Liver (tissue), 9 donors: Measurements from ENCODE around the gene XPR1. TPM values are rescaled to one million over a fixed set of nuclear protein-coding genes. Genes with fewer than 3 reads are reported as not detected.

ENCODE experiments used
- DNase-seq: peaks from one replicate; pipeline ENCODE4 v3.0.0-alpha.2; 2017; ENCODE audit warnings: low spot score
- H3K27ac ChIP-seq, 2 donors: one replicate each; pipeline ENCODE4 v1.7.0; 2013; ENCODE audit warnings: inconsistent platforms in 2 of 2, low read length in 2 of 2, control low read depth in 1 of 2, low read depth in 1 of 2, mild to moderate bottlenecking in 1 of 2
- H3K27me3 ChIP-seq, 4 donors: one replicate each; pipeline versions ENCODE4 v1.6.1 to v1.7.0; 2013; ENCODE audit warnings: low read length in 3 of 4, inconsistent platforms in 1 of 4, mild to moderate bottlenecking in 1 of 4, moderate library complexity in 1 of 4; ENCODE audit not compliant: control insufficient read depth in 4 of 4, insufficient read depth in 4 of 4
- H3K36me3 ChIP-seq, 4 donors: one replicate each; pipeline versions ENCODE4 v1.6.1 to v1.7.0; 2013; ENCODE audit warnings: low read length in 3 of 4, mild to moderate bottlenecking in 3 of 4, low read depth in 1 of 4, moderate library complexity in 1 of 4; ENCODE audit not compliant: control insufficient read depth in 4 of 4, insufficient read depth in 3 of 4
- H3K4me1 ChIP-seq, 4 donors: one replicate each; pipeline versions ENCODE4 v1.6.1 to v1.7.0; 2013; ENCODE audit warnings: low read length in 3 of 4, mild to moderate bottlenecking in 3 of 4, moderate library complexity in 1 of 4; ENCODE audit not compliant: control insufficient read depth in 4 of 4, insufficient read depth in 4 of 4
- H3K4me3 ChIP-seq, 3 donors: one replicate each; pipeline versions ENCODE4 v1.6.1 to v1.7.0; 2013; ENCODE audit warnings: low read length in 3 of 3, control low read depth in 1 of 3, low read depth in 1 of 3, mild to moderate bottlenecking in 1 of 3
- H3K9ac ChIP-seq, 2 donors: one replicate each; pipeline ENCODE4 v1.7.0; 2013; ENCODE audit warnings: low read length in 2 of 2, mild to moderate bottlenecking in 2 of 2, moderate library complexity in 2 of 2, control low read depth in 1 of 2, low read depth in 1 of 2
- H3K9me3 ChIP-seq, 4 donors: one replicate each; pipeline versions ENCODE4 v1.6.1 to v1.7.0; 2013; ENCODE audit warnings: low read length in 3 of 4; ENCODE audit not compliant: control insufficient read depth in 4 of 4
- CTCF ChIP-seq: fragments of 150-350 bp; IDR thresholded peaks from 2 replicates; pipeline ENCODE4 v1.5.1; 2017; ENCODE audit warnings: improper control_type of control experiment, low read depth, low read length; ENCODE audit not compliant: missing input control
- EGR1 ChIP-seq, 2 donors: IDR thresholded peaks; 2 replicates each; pipeline ENCODE4 v1.6.1; 2016 to 2018; ENCODE audit warnings: antibody characterized with exemption in 2 of 2, low read depth in 2 of 2
- FOXA1 ChIP-seq: IDR thresholded peaks from 2 replicates; pipeline ENCODE4 v1.6.1; 2016; ENCODE audit warnings: antibody characterized with exemption
- FOXA2 ChIP-seq: IDR thresholded peaks from 2 replicates; pipeline ENCODE4 v1.6.1; 2016; ENCODE audit warnings: antibody characterized with exemption
- GABPA ChIP-seq, 2 donors: IDR thresholded peaks in 1 of 2; conservative IDR thresholded peaks in 1 of 2; 2 replicates each; pipeline ENCODE4 v1.6.1; 2016; ENCODE audit warnings: antibody characterized with exemption in 2 of 2, mild to moderate bottlenecking in 1 of 2, moderate library complexity in 1 of 2
- HNF4A ChIP-seq, 2 donors: conservative IDR thresholded peaks; 2 replicates each; pipeline ENCODE4 v1.6.1; 2016; ENCODE audit warnings: antibody characterized with exemption in 2 of 2, mild to moderate bottlenecking in 2 of 2
- HNF4G ChIP-seq: IDR thresholded peaks from 2 replicates; pipeline ENCODE4 v1.6.1; 2016; ENCODE audit warnings: antibody characterized with exemption
- JUND ChIP-seq, 2 donors: IDR thresholded peaks; 2 replicates each; pipeline ENCODE4 v1.6.1; 2016; ENCODE audit warnings: antibody characterized with exemption in 2 of 2
- MAX ChIP-seq: IDR thresholded peaks from 2 replicates; pipeline ENCODE4 v1.6.1; 2016; ENCODE audit warnings: antibody characterized with exemption
- NR2F2 ChIP-seq: IDR thresholded peaks from 2 replicates; pipeline ENCODE4 v1.6.1; 2016; ENCODE audit warnings: antibody characterized with exemption
- RAD21 ChIP-seq, 2 donors: IDR thresholded peaks; 2 replicates each; pipeline ENCODE4 v1.6.1; 2016; ENCODE audit warnings: antibody characterized with exemption in 2 of 2, mild to moderate bottlenecking in 2 of 2
- REST ChIP-seq: IDR thresholded peaks from 2 replicates; pipeline ENCODE4 v1.6.1; 2016; ENCODE audit warnings: antibody characterized with exemption, mild to moderate bottlenecking
- RXRA ChIP-seq, 2 donors: IDR thresholded peaks; 2 replicates each; pipeline ENCODE4 v1.6.1; 2017 to 2018; ENCODE audit warnings: antibody characterized with exemption in 2 of 2, mild to moderate bottlenecking in 1 of 2
- SP1 ChIP-seq: IDR thresholded peaks from 2 replicates; pipeline ENCODE4 v1.6.1; 2018; ENCODE audit warnings: antibody characterized with exemption, mild to moderate bottlenecking
- TAF1 ChIP-seq: conservative IDR thresholded peaks from 2 replicates; pipeline ENCODE4 v1.6.1; 2016; ENCODE audit warnings: antibody characterized with exemption, mild to moderate bottlenecking
- YY1 ChIP-seq: IDR thresholded peaks from 2 replicates; pipeline ENCODE4 v1.6.1; 2016; ENCODE audit warnings: antibody characterized with exemption, mild to moderate bottlenecking
- ZBTB33 ChIP-seq: IDR thresholded peaks from 2 replicates; pipeline ENCODE4 v1.6.1; 2016; ENCODE audit warnings: antibody characterized with exemption
- WGBS: extraction: QIAGEN DNeasy Blood & Tissue Kit; methylation state at CpG from one replicate; pipeline ENCODE4 v1.1.7; 2013; 5-methylcytosine and 5-hydroxymethylcytosine counted together
- polyA plus RNA-seq, 2 donors: library from polyadenylated mRNA; stranded (reverse) in 1 of 2; unstranded in 1 of 2; fragments of 200-250 nt in 1 of 2; fragments of >200 nt in 1 of 2; fragmentation: Nextera tagmentation in 1 of 2; extraction: Ambion mirVana in 1 of 2; gene quantifications; one replicate each; pipeline versions ENCODE4 v1.2.1 to v1.2.3, GENCODE V29; 2013 to 2015
- total RNA-seq, 2 donors: library from RNA; depleted of rRNA; stranded (reverse); fragments of >200 nt; gene quantifications; one replicate each; pipeline ENCODE4 v1.2.3, GENCODE V29; 2014
- donor health status: healthy.
- donor health status: healthy.
- donor health status: healthy.
- donor health status: healthy.
- donor health status: healthy.

Gene XPR1
- total and polyA plus RNA-seq, 4 donors, result 1.8 to 14.3 (median 5.9) TPM

GRCh38 chr1:180626711-180627110, 5.1 kb upstream of the XPR1 start:
- Histone ChIP-seq H3K9ac (no peak overlapping the region), H3K36me3 (no peaks in the 10 kb centered on the region), H3K9me3 (no peaks in the 10 kb centered on the region), H3K4me1 (peaks cover 0 to 8% (median 4%) of the 10 kb centered on the region in 4 donors), H3K4me3 (no peak overlapping the region), H3K27ac (no peak overlapping the region), H3K27me3 (no peaks in the 10 kb centered on the region)
- TF ChIP-seq MAX (no peak), NR2F2 (no peak), GABPA (IDR thresholded peaks at IDR 0.05 in 1 of 2, conservative IDR thresholded peaks at IDR 0.05 in 1 of 2) (no peak), RXRA (IDR thresholded peaks at IDR 0.05) (no peak), SP1 (no peak), FOXA2 (no peak), CTCF (no peak), ZBTB33 (no peak), HNF4A (conservative IDR thresholded peaks at IDR 0.05) (no peak), JUND (IDR thresholded peaks at IDR 0.05) (no peak), TAF1 (no peak), RAD21 (IDR thresholded peaks at IDR 0.05) (no peak), REST (no peak), YY1 (no peak)
- 70% methylated on average over 1 of the region's 1 CpG for WGBS
- DNase-seq, result no peak

GRCh38 chr1:180627411-180627810, 4.4 kb upstream of the XPR1 start:
- Histone ChIP-seq H3K36me3 (no peaks in the 10 kb centered on the region), H3K9ac (no peak overlapping the region), H3K9me3 (no peaks in the 10 kb centered on the region), H3K4me3 (no peak overlapping the region), H3K27me3 (no peaks in the 10 kb centered on the region), H3K27ac (no peak overlapping the region), H3K4me1 (peaks cover 0 to 9% (median 4%) of the 10 kb centered on the region in 4 donors)
- 91% methylated on average over 1 of the region's 1 CpG for WGBS
- no peak for DNase-seq
- no peak for TF ChIP-seq FOXA1
- no peak for TF ChIP-seq RXRA (IDR thresholded peaks at IDR 0.05)
- TF ChIP-seq TAF1, result no peak
- TF ChIP-seq HNF4G, result no peak
- no peak for TF ChIP-seq REST
- no peak for TF ChIP-seq RAD21 (IDR thresholded peaks at IDR 0.05)
- no peak for TF ChIP-seq HNF4A (conservative IDR thresholded peaks at IDR 0.05)
- TF ChIP-seq JUND (IDR thresholded peaks at IDR 0.05), result no peak
- TF ChIP-seq NR2F2, result no peak
- no peak for TF ChIP-seq EGR1 (IDR thresholded peaks at IDR 0.05; ENCODE audit: low read depth in 2 of 2)
- no peak for TF ChIP-seq FOXA2
- no peak for TF ChIP-seq MAX
- no peak for TF ChIP-seq ZBTB33
- no peak for TF ChIP-seq SP1
- no peak for TF ChIP-seq YY1
